ENCODE measurements around the gene JMJD7.

GRCh38 chr15:41883484-41883825, 55.6 kb downstream of the JMJD7 start:
- TF ChIP-seq POLR2AphosphoS5 (IDR thresholded peaks at IDR 0.05) (no peak), CTCF (IDR thresholded peaks at IDR 0.05) (no peak)

Data from breast epithelium (tissue), 3 donors.